ENCODE measurements around the gene PDIK1L.

- TF ChIP-seq POLR2AphosphoS5 (IDR thresholded peaks at IDR 0.05; ENCODE audit: low read depth) (no peak), CTCF (IDR thresholded peaks at IDR 0.05; ENCODE audit: insufficient read depth, low read length) (no peak)
Observed at GRCh38 chr1:26163684-26164035, 52.0 kb downstream of the PDIK1L start.
